Skeletal muscle satellite cell (primary cell): ENCODE results near the gene RGPD6. TPM values are rescaled to one million over a fixed set of nuclear protein-coding genes. Genes with fewer than 3 reads are reported as not detected.
"Not testable (repeated sequence)": the region's sequence is repeated elsewhere in the genome, so short reads cannot be mapped to it uniquely, and the experiment has no call there.

Source experiments
- H3K27me3 ChIP-seq: 2 replicates; pipeline ENCODE4 v1.7.0; 2013; ENCODE audit warnings: low read length; ENCODE audit not compliant: control insufficient read depth, insufficient read depth
- H3K36me3 ChIP-seq: 2 replicates; pipeline ENCODE4 v1.7.0; 2013; ENCODE audit warnings: mild to moderate bottlenecking, control low read depth, low read length; ENCODE audit not compliant: insufficient read depth
- H3K4me1 ChIP-seq: 2 replicates; pipeline ENCODE4 v1.7.0; 2013; ENCODE audit warnings: low read length; ENCODE audit not compliant: control insufficient read depth, insufficient read depth
- H3K4me2 ChIP-seq: 2 replicates; pipeline ENCODE4 v1.7.0; 2013; ENCODE audit warnings: mild to moderate bottlenecking, low read length
- H3K4me3 ChIP-seq: 2 replicates; pipeline ENCODE4 v1.7.0; 2013; ENCODE audit warnings: low read length
- H3K9ac ChIP-seq: 2 replicates; pipeline ENCODE4 v1.7.0; 2013; ENCODE audit warnings: mild to moderate bottlenecking, low read depth, low read length, moderate library complexity
- H3K9me3 ChIP-seq: replicated peaks from 2 replicates; pipeline ENCODE4 v1.7.0; 2013; ENCODE audit warnings: mild to moderate bottlenecking, control low read depth, low read length
- total RNA-seq: library from RNA; depleted of rRNA; stranded (reverse); fragments of >200 nt; gene quantifications from 2 replicates; pipeline ENCODE4 v1.2.3, GENCODE V29; 2012; rRNA removed

The RGPD6 gene
- total RNA-seq: 18.6 and 26.4 TPM in 2 replicates

- H3K27me3 ChIP-seq, H3K4me1 ChIP-seq, H3K9ac ChIP-seq, H3K4me2 ChIP-seq, H3K9me3 ChIP-seq, H3K36me3 ChIP-seq, H3K4me3 ChIP-seq: not testable (repeated sequence)
These were observed at the start of gene RGPD6 for GRCh38 chr2:110576763-110577416. RGPD6 (minus strand) TSS chr2:110577222; CDS start chr2:110577024, 198 bp downstream.

- not testable (repeated sequence) for H3K9me3 ChIP-seq, H3K4me2 ChIP-seq, H3K4me3 ChIP-seq, H3K27me3 ChIP-seq, H3K9ac ChIP-seq, H3K36me3 ChIP-seq, H3K4me1 ChIP-seq
These were observed 42.4 kb upstream of the RGPD6 start for GRCh38 chr2:110619326-110619939.

DNA sequence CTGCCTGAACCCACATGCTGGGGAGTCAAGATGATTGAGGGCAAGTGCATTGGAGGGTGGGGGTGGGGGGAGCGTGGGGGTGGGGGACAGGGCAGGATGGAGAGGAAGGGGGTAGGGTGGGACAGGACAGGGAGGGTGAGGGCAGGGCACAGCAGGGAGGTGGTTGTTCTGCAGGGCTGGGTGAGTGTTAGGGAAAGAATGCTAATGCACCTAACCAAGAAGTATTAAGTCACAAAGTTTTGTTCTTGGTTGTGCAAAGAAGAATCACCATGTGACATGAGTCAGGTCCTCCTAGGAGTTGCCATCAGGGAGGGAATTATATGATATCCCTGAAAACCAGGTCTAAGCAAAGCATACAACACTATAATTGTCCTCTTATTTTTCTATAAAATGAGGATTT, 36.9 kb upstream of the RGPD6 start:
- not testable (repeated sequence) for H3K4me1 ChIP-seq, H3K4me2 ChIP-seq, H3K4me3 ChIP-seq, H3K9ac ChIP-seq, H3K9me3 ChIP-seq, H3K36me3 ChIP-seq, H3K27me3 ChIP-seq

DNA sequence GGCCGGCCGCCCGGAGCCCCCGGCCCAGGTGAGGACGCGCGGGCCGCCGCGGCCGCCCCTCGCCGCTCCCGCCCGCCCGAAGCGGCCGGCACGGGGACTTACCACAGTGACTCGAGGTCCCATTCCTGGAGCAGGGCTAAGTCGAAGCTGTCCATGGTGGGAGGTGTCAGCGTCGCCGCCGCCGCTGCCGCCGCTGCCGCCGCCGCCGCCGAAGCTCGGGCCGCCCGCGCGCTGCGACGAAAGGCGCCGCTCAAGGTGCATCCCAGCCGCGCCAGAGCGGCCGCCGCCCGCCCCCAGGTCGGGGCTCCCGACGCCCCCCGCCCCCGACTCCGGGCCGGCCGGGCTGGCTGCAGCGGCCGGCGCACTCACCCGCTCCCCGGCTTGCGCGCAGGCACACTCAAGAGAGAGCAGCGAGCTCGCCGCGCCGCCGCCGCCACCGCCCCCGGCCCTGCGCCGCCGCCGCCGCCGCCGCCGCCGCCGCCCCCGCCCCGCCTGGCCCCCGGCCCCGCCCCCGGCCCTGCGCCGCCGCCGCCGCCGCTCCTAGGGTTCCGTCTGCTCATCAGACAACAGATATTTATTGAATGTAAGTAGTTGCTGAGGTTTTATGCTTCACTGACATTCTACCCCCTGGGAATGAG, 33.7 kb upstream of the RGPD6 start:
- not testable (repeated sequence) for H3K9me3 ChIP-seq, H3K9ac ChIP-seq, H3K4me3 ChIP-seq, H3K4me1 ChIP-seq, H3K4me2 ChIP-seq, H3K36me3 ChIP-seq, H3K27me3 ChIP-seq

GRCh38 chr2:110609843-110610612, 33.0 kb upstream of the RGPD6 start:
- not testable (repeated sequence) for H3K27me3 ChIP-seq, H3K4me2 ChIP-seq, H3K4me3 ChIP-seq, H3K9me3 ChIP-seq, H3K4me1 ChIP-seq, H3K9ac ChIP-seq, H3K36me3 ChIP-seq

DNA sequence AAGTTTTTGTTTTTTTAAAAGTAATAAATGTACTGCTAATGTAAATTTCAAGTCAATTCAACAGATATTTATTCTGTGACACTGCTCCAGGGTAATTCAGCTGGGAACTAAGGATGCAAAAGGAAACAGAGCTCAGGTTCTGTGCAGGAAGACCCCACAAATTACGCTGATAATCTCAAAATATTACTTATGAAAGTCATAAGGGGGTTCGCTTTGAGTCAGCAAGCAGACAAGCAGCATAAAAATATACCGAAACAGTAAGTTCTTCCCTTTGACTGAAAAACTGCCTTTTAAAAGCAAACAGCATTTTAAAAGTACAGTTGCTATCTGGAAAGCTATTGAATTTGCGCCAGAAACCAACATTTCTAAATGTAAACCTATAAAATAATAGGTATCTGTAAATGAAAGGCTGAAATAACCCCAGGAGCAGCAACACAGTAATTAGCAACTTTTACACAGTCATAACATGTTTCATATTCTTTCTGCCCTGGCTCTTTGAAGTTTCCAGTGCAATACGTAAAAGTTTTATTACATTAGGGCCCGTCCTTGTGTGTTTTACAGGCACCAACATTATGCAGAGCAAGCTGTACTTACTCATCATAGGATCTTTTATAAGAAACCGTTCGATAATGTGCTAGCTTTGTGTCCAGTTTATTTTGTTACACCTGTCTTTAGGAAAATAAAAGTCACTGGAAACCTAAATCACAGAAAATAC, 31.9 kb upstream of the RGPD6 start:
- H3K9ac ChIP-seq, H3K4me2 ChIP-seq, H3K27me3 ChIP-seq, H3K36me3 ChIP-seq, H3K4me1 ChIP-seq, H3K9me3 ChIP-seq, H3K4me3 ChIP-seq: not testable (repeated sequence)

GRCh38 chr2:110605057-110605456, 28.0 kb upstream of the RGPD6 start:
- not testable (repeated sequence) for H3K4me2 ChIP-seq, H3K9ac ChIP-seq, H3K27me3 ChIP-seq, H3K4me1 ChIP-seq, H3K36me3 ChIP-seq, H3K4me3 ChIP-seq, H3K9me3 ChIP-seq

DNA sequence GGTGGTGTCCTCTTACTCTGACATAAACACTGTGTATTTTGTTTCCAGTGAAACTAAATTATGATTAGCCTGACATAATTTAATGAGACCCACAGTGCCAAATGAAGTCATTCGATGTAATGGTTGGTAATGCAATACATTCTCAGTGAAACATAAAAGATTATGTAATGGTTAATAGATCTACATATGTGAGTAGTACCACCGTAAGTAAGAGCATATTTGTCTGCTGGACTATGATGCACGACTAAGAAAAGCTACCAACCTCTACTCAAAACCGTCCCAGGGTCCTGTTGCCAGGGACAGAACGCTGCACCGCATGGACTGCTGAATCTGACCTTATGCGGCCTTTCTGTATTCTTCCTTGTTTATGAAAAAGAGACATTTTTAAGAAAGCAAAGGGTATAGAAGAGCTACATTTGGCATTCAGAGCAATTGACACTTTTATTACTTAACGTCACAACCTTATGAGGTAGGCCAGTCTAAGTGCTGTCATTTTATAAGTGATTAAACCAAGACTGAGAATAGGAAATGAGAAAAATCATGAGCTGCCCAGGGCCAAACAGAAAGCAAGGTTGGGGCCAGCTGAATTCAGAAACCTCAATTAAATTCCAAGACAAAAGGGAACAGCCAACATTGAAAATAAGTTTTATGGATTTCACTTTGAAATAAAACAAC, 27.0 kb upstream of the RGPD6 start:
- not testable (repeated sequence) for H3K4me2 ChIP-seq, H3K36me3 ChIP-seq, H3K9me3 ChIP-seq, H3K9ac ChIP-seq, H3K4me3 ChIP-seq, H3K27me3 ChIP-seq, H3K4me1 ChIP-seq

- H3K36me3 ChIP-seq, H3K9me3 ChIP-seq, H3K4me1 ChIP-seq, H3K4me2 ChIP-seq, H3K4me3 ChIP-seq, H3K27me3 ChIP-seq, H3K9ac ChIP-seq: not testable (repeated sequence)
These were observed 25.1 kb upstream of the RGPD6 start for GRCh38 chr2:110602139-110602538.

DNA sequence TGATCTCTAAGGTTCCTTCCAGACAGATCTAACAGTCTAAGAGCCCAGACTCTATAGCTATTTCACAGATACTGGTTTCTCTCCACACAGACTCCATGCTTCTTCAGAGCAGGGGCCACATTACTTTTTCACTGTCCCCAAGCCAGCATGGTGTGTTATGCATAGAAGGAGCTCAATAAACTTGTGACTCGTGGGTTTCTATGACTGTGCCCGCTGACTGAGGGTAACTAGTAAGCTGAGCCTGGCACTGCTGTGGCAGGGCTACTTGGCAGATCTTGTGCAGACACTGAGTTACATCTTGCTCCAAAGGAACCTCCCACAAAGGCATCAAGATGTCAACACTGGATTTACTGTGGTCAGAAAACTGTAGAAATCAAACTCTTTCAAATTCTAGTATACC, 15.0 kb upstream of the RGPD6 start:
- H3K36me3 ChIP-seq, H3K4me1 ChIP-seq, H3K27me3 ChIP-seq, H3K9ac ChIP-seq, H3K9me3 ChIP-seq, H3K4me2 ChIP-seq, H3K4me3 ChIP-seq: not testable (repeated sequence)
